PC-3 (cell line): ENCODE results near the gene AGO1. TPM values are rescaled to one million over a fixed set of nuclear protein-coding genes. Genes with fewer than 3 reads are reported as not detected.

ENCODE experiments used
- ATAC-seq: fragments of 200-7000 bp; cut with Tn5 transposase; 2 replicates; pipeline ENCODE4 v1.9.1; 2020; ENCODE audit warnings: mild to moderate bottlenecking, moderate library complexity
- BruUV-seq: library from RNA; stranded (reverse); fragments of 400-500 nt; replicated peaks from 2 replicates; lab custom pipeline; 2021; lab: Mats Ljungman, UMichigan
- CTCF ChIA-PET: fragments of 300-600 bp; sonication (Branson Sonifier 250); formaldehyde crosslinking; loops from one replicate; lab custom pipeline; 2022; ENCODE audit warnings: antibody characterized with exemption; lab: Charles Lee
- POLR2A ChIA-PET: fragments of 300-600 bp; sonication (Branson Sonifier 250); formaldehyde crosslinking; loops from one replicate; lab custom pipeline; 2022; ENCODE audit warnings: antibody characterized with exemption; ENCODE audit not compliant: unreplicated experiment; lab: Charles Lee
- DNase-seq: peaks from one replicate; pipeline ENCODE4 v3.0.0-alpha.2; 2015
- H2AFZ ChIP-seq: fragments of 300-600 bp; sonication (generic); 2 replicates; pipeline ENCODE4 v1.6.0; 2016; ENCODE audit warnings: antibody characterized with exemption, low read length
- H3F3A ChIP-seq: fragments of 300-600 bp; sonication (generic); one replicate; pipeline ENCODE4 v1.6.0; 2017; ENCODE audit warnings: antibody characterized with exemption, low read length, control low read depth, mild to moderate bottlenecking; ENCODE audit not compliant: unreplicated experiment
- H3K27ac ChIP-seq: fragments of 300-600 bp; sonication (generic); 2 replicates; pipeline ENCODE4 v1.5.1; 2016; ENCODE audit warnings: mild to moderate bottlenecking, low read length
- H3K27me3 ChIP-seq: fragments of 300-600 bp; sonication (generic); 2 replicates; pipeline ENCODE4 v1.6.1; 2016; ENCODE audit warnings: low read length, mixed read lengths
- H3K36me3 ChIP-seq: fragments of 300-600 bp; sonication (generic); 2 replicates; pipeline ENCODE4 v1.6.1; 2016; ENCODE audit warnings: low read depth, mixed run types, low read length, mixed read lengths
- H3K4me1 ChIP-seq: fragments of 300-600 bp; sonication (generic); 2 replicates; pipeline ENCODE4 v1.5.1; 2016; ENCODE audit warnings: low read length; ENCODE audit not compliant: insufficient read depth
- H3K4me2 ChIP-seq: fragments of 300-600 bp; sonication (generic); 2 replicates; pipeline ENCODE4 v1.6.0; 2016; ENCODE audit warnings: low read length
- H3K4me3 ChIP-seq: fragments of 300-600 bp; sonication (generic); 2 replicates; pipeline ENCODE4 v1.5.1; 2016; ENCODE audit warnings: mild to moderate bottlenecking, low read length, mixed read lengths
- H3K79me2 ChIP-seq: fragments of 300-600 bp; sonication (generic); 2 replicates; pipeline ENCODE4 v1.6.1; 2017; ENCODE audit warnings: low read length, mixed read lengths
- H3K9ac ChIP-seq: fragments of 300-600 bp; sonication (generic); 2 replicates; pipeline ENCODE4 v1.6.0; 2016; ENCODE audit warnings: mild to moderate bottlenecking, low read length
- H3K9me2 ChIP-seq: fragments of 300-600 bp; sonication (generic); replicated peaks from 2 replicates; pipeline ENCODE4 v1.6.1; 2016; ENCODE audit warnings: mixed run types, low read length, mixed read lengths
- H3K9me3 ChIP-seq: fragments of 300-600 bp; sonication (generic); 2 replicates; pipeline ENCODE4 v1.6.1; 2016; ENCODE audit warnings: low read length, mixed read lengths
- H4K20me1 ChIP-seq: fragments of 300-600 bp; sonication (generic); 2 replicates; pipeline ENCODE4 v1.6.1; 2016; ENCODE audit warnings: low read length, mixed read lengths
- CTCF ChIP-seq: fragments of 300-600 bp; sonication (generic); conservative IDR thresholded peaks from 2 replicates; pipeline ENCODE4 v1.5.1; 2017; ENCODE audit warnings: antibody characterized with exemption, low read depth, mild to moderate bottlenecking, low read length
- EZH2 ChIP-seq: fragments of 300-600 bp; sonication (generic); IDR thresholded peaks from one replicate; pipeline ENCODE4 v1.6.1; 2017; ENCODE audit warnings: antibody characterized with exemption, mild to moderate bottlenecking, low read length; ENCODE audit not compliant: unreplicated experiment
- EZH2phosphoT487 ChIP-seq: fragments of 300-600 bp; sonication (generic); IDR thresholded peaks from 2 replicates; pipeline ENCODE4 v1.6.1; 2018; ENCODE audit warnings: mild to moderate bottlenecking, antibody characterized with exemption, low read length, borderline replicate concordance
- intact Hi-C: fragments of 100-400 bp; cut with micrococcal nuclease; formaldehyde crosslinking; loops from 2 replicates; pipeline ENCODE4 v1.9.0; 2023
- total RNA-seq: library from RNA; depleted of rRNA; stranded (reverse); fragments of >200 nt; gene quantifications from 2 replicates; pipeline ENCODE4 v1.2.3, GENCODE V29; 2014

AGO1 gene
- total RNA-seq, 1 experiment from 2014 or later, result 15.4 TPM

- Histone ChIP-seq H4K20me1 (no peaks in the 10 kb centered on the region), H3K9me3 (no peaks in the 10 kb centered on the region), H2AFZ (no peak overlapping the region), H3K4me1 (no peaks in the 10 kb centered on the region), H3F3A (no peaks in the 10 kb centered on the region), H3K9ac (no peak overlapping the region), H3K9me2 (no peaks in the 10 kb centered on the region), H3K4me3 (no peak overlapping the region), H3K27ac (no peak overlapping the region), H3K36me3 (peaks cover 16% of the 10 kb centered on the region), H3K27me3 (no peaks in the 10 kb centered on the region), H3K79me2 (no peaks in the 10 kb centered on the region), H3K4me2 (no peak overlapping the region)
- TF ChIP-seq EZH2, result no peak
- no peak for TF ChIP-seq CTCF
- no peak for TF ChIP-seq EZH2phosphoT487
- ChIA-PET CTCF (no interaction called here), POLR2A (no interaction called here)
- BruUV-seq, result no TSS peak
- intact Hi-C loops, result no loop called here
- DNase-seq, result no peak
- no peak for ATAC-seq
These were observed 16.9 kb downstream of the AGO1 start for GRCh38 chr1:35899941-35900340.

- no TSS peak for BruUV-seq
- peaks cover 11% of the 10 kb centered on the region for H3K36me3 ChIP-seq
- H3K4me3 ChIP-seq, result no peak overlapping the region
- no peaks in the 10 kb centered on the region for H4K20me1 ChIP-seq
- H3K9me3 ChIP-seq, result no peaks in the 10 kb centered on the region
- no peak overlapping the region for H3K9ac ChIP-seq
- no peaks in the 10 kb centered on the region for H3K4me1 ChIP-seq
- no peak for TF ChIP-seq EZH2
- TF ChIP-seq EZH2phosphoT487, result no peak
- H3K9me2 ChIP-seq, result no peaks in the 10 kb centered on the region
- intact Hi-C loops, result no loop called here
- ATAC-seq (no peak), DNase-seq (no peak)
- H2AFZ ChIP-seq, result no peak overlapping the region
- no peak overlapping the region for H3K4me2 ChIP-seq
- ChIA-PET POLR2A (no interaction called here), CTCF (no interaction called here)
- H3F3A ChIP-seq, result no peaks in the 10 kb centered on the region
- H3K79me2 ChIP-seq, result no peaks in the 10 kb centered on the region
- no peak overlapping the region for H3K27ac ChIP-seq
- H3K27me3 ChIP-seq, result no peaks in the 10 kb centered on the region
These were observed 18.2 kb downstream of the AGO1 start for GRCh38 chr1:35901235-35901634.

GRCh38 chr1:35902671-35903070 is 19.7 kb downstream of the AGO1 start:
- Histone ChIP-seq H3K9me3 (no peaks in the 10 kb centered on the region), H3F3A (no peaks in the 10 kb centered on the region), H3K4me2 (no peak overlapping the region), H3K4me1 (no peaks in the 10 kb centered on the region), H3K27ac (no peak overlapping the region), H4K20me1 (no peaks in the 10 kb centered on the region), H3K4me3 (no peak overlapping the region), H3K9me2 (no peaks in the 10 kb centered on the region), H3K36me3 (peaks cover 8% of the 10 kb centered on the region; the same call in 1 of the 2 replicates), H3K27me3 (no peaks in the 10 kb centered on the region), H3K9ac (no peak overlapping the region), H3K79me2 (no peaks in the 10 kb centered on the region), H2AFZ (no peak overlapping the region)
- BruUV-seq, result no TSS peak
- ATAC-seq, result no peak
- POLR2A ChIA-PET, result no interaction called here
- no peak for TF ChIP-seq EZH2phosphoT487
- TF ChIP-seq EZH2, result no peak
- TF ChIP-seq CTCF, result no peak
- CTCF ChIA-PET, result no interaction called here
- intact Hi-C loops, result no loop called here
- DNase-seq, result no peak
